Activated naive CD8-positive, alpha-beta T cell treated with anti-CD3 and anti-CD28 coated beads for 36 hours (primary cell): ENCODE measurements around the gene BRAF. TPM values are rescaled to one million over a fixed set of nuclear protein-coding genes. Genes with fewer than 3 reads are reported as not detected.
"Not testable (repeated sequence)": the region's sequence is repeated elsewhere in the genome, so short reads cannot be mapped to it uniquely, and the experiment has no call there.

ENCODE experiments used
- DNase-seq: peaks from one replicate; pipeline ENCODE4 v3.0.0; 2021
- H3K27ac Mint-ChIP-seq: one replicate; pipeline ENCODE4 v1.8.0; 2022; ENCODE audit warnings: mild to moderate bottlenecking, moderate library complexity, mixed read lengths
- H3K27me3 Mint-ChIP-seq: one replicate; pipeline ENCODE4 v1.8.0; 2022; ENCODE audit warnings: mild to moderate bottlenecking, mixed read lengths
- H3K36me3 Mint-ChIP-seq: one replicate; pipeline ENCODE4 v1.8.0; 2021; ENCODE audit warnings: mild to moderate bottlenecking, mixed read lengths
- H3K4me1 Mint-ChIP-seq: one replicate; pipeline ENCODE4 v1.8.0; 2021; ENCODE audit warnings: mixed read lengths
- H3K4me3 Mint-ChIP-seq: one replicate; pipeline ENCODE4 v1.8.0; 2022; ENCODE audit warnings: mild to moderate bottlenecking, moderate library complexity, mixed read lengths
- H3K9me3 Mint-ChIP-seq: one replicate; pipeline ENCODE4 v1.8.0; 2022; ENCODE audit warnings: mixed read lengths
- total RNA-seq, 2 experiments: library from RNA; stranded (reverse); gene quantifications; one replicate each; pipeline ENCODE4 v1.2.3, GENCODE V29; 2021

Gene BRAF
- total RNA-seq, 2 experiments from 2014 or later: 26.6 to 27.0 TPM

DNA sequence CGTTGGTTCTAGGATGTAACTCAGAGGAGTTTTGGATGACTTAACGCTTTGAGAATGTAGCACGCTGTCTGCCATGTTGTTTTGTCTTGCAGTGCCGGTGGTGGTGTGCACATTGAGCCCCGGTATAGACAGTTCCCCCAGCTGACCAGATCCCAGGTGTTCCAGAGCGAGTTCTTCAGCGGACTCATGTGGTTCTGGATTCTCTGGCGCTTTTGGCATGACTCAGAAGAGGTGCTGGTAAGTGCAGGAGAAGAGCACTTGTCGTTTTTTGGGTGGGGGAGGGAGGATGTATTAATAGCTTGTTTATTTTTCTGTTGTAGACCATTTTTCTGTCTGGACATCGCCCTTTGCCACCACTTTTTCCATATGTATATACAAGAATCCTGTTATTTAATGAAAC, 222.0 kb downstream of the BRAF start:
- Mint-ChIP-seq H3K4me3 (no peak overlapping the region), H3K27me3 (no peaks in the 10 kb centered on the region), H3K9me3 (no peaks in the 10 kb centered on the region), H3K4me1 (peaks cover 15% of the 10 kb centered on the region), H3K36me3 (peaks cover 28% of the 10 kb centered on the region), H3K27ac (peak overlapping the region; percentile 48)
- DNase-seq: no peak

DNA sequence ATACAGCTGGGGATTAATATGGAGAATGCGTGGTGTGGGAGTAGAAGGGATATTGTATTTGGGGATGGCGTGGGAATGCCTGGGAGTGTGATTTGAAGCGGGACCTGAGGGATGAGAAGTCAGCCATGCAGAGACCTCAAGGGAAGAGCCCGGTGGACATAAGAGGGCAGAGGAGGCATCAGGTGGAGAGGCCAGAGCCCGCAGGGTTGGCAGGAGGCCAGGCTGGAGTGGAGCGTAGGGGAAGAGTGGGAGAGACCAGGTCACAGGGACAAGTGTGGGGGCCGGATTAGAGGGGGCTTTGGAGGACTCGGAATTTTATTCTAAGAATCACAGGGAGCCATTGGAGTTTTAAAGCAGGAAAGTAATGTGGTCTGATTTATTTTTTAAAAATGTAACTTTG, 226.3 kb downstream of the BRAF start:
- Mint-ChIP-seq H3K27me3 (no peaks in the 10 kb centered on the region), H3K4me3 (peak overlapping the region; percentile 89), H3K4me1 (peaks cover 25% of the 10 kb centered on the region), H3K27ac (peak overlapping the region; percentile 7), H3K36me3 (peaks cover 26% of the 10 kb centered on the region), H3K9me3 (no peaks in the 10 kb centered on the region)
- no peak for DNase-seq

DNA sequence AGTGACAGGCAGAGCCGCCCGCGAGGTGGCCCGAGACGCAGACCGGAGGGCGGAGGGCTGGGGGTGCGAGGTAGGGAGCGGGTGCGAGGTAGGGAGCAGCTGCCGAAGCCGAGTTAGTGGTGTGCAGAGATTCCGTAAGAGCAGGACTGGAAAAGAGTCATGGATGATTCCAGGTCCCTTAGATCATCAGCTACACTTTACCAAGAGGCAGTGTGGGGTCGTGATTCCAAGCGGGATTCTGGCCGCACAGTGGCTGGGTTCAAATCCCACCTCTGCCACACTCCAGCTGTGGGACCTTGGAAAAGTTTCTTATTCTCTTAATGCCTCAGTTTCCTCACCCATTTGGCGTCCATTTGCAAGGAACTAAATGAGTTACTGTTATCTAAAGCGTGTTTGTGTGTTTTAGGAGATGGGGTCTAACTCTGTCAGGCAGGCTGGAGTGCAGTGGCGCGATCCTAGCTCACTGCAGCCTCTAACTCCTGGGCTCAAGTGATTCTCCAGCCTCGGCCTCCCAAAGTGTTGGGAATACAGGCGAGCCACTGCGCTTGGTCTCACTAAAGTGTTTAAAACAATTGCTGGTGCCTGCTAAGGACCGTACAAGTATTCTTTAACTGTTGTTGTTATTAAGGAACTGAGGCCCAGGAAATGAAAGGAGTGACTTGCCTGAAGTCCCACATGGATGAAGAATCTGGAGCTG, 227.1 kb downstream of the BRAF start:
- Mint-ChIP-seq H3K27ac (peak overlapping the region; percentile 92), H3K27me3 (no peaks in the 10 kb centered on the region), H3K4me3 (peak overlapping the region; percentile 89), H3K4me1 (peaks cover 27% of the 10 kb centered on the region), H3K36me3 (peaks cover 25% of the 10 kb centered on the region), H3K9me3 (no peaks in the 10 kb centered on the region)
- no peak for DNase-seq

DNA sequence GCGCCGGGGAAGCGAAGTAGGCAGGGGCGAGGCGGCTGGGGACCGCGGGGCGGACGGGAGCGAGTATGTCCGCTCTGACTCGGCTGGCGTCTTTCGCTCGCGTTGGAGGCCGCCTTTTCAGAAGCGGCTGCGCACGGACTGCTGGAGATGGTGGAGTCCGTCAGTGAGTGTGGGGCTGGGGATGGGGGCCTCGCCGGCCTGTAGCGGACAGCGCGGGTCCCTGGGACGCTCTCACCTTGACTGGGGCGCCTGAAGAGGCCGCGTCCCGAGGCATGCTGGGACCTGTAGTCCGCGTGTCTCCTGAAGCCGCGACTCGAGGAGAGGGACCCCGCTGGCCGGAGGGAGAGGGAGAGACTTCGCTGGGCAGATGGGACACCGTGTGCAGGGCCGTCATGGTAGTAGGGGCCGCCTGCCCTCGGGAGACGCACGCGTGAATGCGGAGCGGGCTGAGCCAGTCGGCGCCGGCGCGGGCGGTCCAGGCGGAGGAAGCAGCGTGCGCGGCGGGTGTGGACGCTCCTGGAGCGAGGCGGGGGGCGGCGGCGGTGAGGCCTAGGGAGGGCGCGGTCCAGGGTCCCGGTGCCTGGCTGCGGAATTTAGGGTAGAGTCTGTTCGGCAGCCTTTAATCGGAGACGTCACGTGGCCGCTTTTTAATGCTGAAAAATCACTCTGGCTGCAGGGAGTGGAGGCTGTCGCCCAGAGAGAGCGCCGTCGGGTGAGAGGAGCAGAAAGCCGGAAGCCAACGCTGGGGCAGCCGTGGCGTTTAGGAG, 227.9 kb downstream of the BRAF start, which contains the start of gene NDUFB2:
NDUFB2 (plus strand) TSS at position 29 of the 767 bp plus-strand sequence; CDS start at position 66, 37 bp downstream.
- Mint-ChIP-seq H3K27ac (peak within 1 kb of the TSS; percentile 92), H3K4me3 (peak within 1 kb of the TSS; percentile 89), H3K36me3 (peaks cover 30% of the 10 kb centered on the region), H3K4me1 (peaks cover 30% of the 10 kb centered on the region), H3K27me3 (no peaks in the 10 kb centered on the region), H3K9me3 (no peaks in the 10 kb centered on the region)
- DNase-seq: peak; percentile 92

DNA sequence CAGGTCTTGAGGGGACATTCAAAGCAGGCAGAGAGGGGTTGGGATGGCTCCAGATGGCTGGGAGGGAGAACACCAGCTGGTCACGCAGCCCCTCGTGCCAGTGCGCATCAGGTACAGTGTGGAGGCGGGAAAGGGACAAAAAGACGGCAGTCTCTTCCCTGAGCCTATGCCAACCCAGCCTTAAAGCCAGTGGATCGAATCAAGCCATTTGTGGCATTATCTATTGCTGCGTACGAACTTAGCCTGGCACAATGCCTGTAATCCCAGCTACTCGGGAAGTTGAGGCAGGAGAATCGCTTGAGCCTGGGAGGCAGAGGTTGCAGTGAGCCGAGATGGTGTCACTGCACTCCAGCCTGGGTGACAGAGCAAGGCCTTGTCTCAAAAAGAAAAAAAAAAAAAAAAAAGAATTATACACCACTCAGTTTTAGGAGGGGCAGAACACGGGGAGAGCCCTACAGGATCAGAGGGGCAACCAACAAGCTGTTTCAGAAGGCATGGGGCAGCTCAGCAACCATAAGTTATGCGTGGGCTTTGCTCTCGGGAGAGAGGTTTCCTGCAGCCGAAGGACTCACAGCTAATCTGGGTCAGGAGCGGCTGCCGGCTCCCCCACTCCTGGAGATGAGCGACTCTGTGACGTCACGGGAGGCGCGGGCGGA, 228.6 kb downstream of the BRAF start:
- no peak for DNase-seq
- peak overlapping the region; percentile 89 for H3K4me3 Mint-ChIP-seq
- no peaks in the 10 kb centered on the region for H3K9me3 Mint-ChIP-seq
- H3K36me3 Mint-ChIP-seq: peaks cover 30% of the 10 kb centered on the region
- no peaks in the 10 kb centered on the region for H3K27me3 Mint-ChIP-seq
- peaks cover 30% of the 10 kb centered on the region for H3K4me1 Mint-ChIP-seq
- peak overlapping the region; percentile 92 for H3K27ac Mint-ChIP-seq

DNA sequence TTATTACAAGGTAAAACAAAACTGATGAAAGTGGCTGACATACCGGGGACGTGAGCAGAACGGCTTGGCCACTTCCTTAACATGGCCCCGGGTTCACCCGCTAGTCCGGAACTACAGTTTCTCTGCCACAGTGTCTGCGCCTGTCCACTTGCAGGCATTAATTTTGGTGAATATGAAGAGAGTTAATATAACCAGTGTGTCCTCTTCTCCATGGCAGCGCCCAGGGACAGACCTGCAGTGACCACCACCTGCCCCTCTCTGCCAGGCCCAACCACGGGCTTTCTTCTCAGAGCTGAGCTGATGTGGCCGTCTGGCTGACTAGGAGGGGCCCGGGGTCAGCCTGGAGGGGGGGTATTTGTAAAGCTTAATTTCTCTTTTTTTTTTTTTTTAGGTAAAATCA, 229.3 kb downstream of the BRAF start:
- Mint-ChIP-seq H3K4me1 (peaks cover 30% of the 10 kb centered on the region), H3K4me3 (no peak overlapping the region), H3K36me3 (peaks cover 30% of the 10 kb centered on the region), H3K27ac (no peak overlapping the region), H3K9me3 (no peaks in the 10 kb centered on the region), H3K27me3 (no peaks in the 10 kb centered on the region)
- no peak for DNase-seq

DNA sequence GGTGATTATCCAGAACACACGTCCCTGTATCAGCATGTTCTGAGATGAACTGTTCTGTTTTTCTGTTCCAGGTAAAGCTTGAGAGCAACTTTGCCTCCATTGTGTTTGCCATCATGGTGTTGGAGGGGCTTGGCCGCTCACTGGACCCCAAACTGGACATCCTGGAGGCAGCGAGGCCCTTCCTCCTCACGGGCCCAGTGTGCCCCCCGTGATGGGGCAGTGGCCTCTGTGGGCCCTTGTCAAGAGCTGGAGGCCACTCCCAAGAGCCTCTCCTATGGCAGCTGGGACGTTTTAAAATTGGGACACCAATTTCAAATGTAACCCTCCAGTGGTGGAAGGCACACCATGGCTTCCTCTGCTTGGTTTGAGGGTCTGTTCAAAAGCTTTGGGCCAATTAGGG, 230.1 kb downstream of the BRAF start:
- Mint-ChIP-seq H3K27ac (no peak overlapping the region), H3K4me1 (peaks cover 28% of the 10 kb centered on the region), H3K27me3 (no peaks in the 10 kb centered on the region), H3K36me3 (peaks cover 25% of the 10 kb centered on the region), H3K4me3 (no peak overlapping the region), H3K9me3 (no peaks in the 10 kb centered on the region)
- no peak for DNase-seq

DNA sequence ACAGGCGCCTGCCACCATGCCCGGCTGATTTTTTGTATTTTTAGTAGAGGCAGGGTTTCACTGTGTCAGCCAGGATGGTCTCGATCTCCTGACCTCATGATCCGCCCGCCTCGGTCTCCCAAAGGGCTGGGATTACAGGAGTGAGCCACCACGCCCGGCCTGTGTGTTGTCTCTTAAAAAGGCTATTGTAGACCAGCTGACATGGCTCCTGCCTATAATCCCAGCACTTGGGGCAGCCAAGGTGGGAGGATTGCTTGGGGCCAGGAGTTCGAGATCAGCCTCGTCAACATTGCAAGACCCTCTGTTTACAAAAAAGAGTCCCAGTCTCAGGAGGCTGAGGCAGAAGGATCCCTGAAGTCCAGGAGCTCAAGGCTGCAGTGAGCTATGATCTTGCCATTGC, 230.9 kb downstream of the BRAF start:
- not testable (repeated sequence) for H3K9me3 Mint-ChIP-seq, H3K27ac Mint-ChIP-seq, H3K4me3 Mint-ChIP-seq

DNA sequence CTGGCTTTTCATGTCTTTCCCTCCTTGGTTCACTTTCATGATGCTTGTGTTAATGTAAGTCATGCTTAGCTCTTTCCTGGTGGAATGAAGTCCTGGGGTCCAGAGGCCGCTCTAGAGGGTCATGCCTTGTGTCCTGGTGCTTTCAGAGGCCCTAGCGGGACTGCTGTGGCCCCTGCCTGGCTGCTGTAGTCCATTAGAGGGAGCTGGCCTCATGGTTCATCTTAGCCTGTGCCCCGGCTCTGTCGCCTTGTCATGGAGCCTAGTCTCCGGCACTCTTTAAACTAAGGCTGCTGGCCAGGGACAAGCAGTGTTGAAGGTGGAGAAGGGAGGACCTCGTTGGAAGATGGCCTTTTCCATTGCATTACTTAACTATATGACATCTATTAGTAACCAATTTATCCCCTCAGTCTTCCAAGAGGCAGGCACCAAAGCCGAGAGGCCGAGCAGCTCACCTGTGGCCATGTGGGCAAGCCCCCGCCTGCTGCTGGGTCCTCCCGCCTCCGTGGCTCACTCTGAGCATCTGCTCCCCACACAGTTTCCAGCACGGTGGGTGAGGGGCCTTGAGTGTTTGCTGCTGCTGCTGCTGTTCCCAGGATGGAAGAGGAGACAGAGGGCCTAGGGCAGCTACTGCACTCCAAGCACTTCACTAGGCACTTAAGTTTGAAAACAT, 233.2 kb downstream of the BRAF start:
- no peak for DNase-seq
- H3K4me3 Mint-ChIP-seq: no peak overlapping the region
- no peak overlapping the region for H3K27ac Mint-ChIP-seq
- peaks cover 11% of the 10 kb centered on the region for H3K36me3 Mint-ChIP-seq
- H3K27me3 Mint-ChIP-seq: no peaks in the 10 kb centered on the region
- no peaks in the 10 kb centered on the region for H3K9me3 Mint-ChIP-seq
- H3K4me1 Mint-ChIP-seq: peaks cover 14% of the 10 kb centered on the region

More for the DNA sequence above, 230.9 kb downstream of the BRAF start:
- Mint-ChIP-seq H3K4me1 (peaks cover 23% of the 10 kb centered on the region), H3K36me3 (peaks cover 22% of the 10 kb centered on the region)
- not testable (repeated sequence) for H3K27me3 Mint-ChIP-seq, DNase-seq

DNA sequence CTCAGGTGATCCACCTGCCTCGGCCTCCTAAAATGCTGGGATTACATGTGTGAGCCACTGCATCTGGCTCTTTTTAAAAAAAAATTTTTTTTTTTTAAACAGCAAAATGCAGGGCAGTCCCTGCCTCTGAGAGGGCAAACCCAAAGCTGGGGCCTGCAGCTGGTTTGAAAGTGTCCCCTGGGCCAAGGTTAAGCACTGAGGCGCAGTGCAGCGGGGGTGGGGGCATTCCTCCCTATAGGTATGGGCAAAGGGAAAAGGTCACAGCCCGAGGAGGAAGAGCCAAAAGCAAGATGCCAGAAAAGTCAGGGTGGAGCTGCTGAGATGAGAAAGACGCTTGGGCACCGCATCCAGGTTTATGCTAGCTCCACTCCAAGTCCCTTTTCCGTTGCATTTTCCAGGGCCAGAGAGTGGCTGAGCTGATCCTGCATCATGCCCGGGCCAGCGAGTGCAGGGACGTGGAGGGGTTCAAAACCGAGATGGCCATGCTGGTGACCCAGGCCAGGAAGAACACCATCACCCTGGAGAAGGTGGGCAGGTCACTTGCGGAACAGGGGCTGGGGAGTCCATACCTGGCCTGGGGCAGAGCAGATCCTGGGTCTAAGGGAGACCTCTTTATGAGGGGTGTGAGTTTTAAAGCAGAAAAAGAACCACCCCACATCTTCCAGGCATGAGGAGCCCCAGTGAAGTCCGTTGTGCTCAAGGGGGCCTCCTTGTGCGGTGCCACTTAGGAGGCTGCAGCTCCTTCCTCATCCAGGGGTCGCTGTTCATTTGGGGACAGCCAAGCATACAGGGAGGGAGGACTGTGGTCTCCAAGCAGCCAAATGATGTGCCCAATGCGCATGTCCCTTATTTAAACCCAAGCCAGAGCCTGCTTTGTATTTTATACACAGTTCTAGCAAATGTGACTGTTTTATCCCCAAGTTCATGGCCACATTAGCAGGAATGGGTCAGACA, 235.3 kb downstream of the BRAF start:
- Mint-ChIP-seq H3K4me3 (no peak overlapping the region), H3K27me3 (no peaks in the 10 kb centered on the region), H3K27ac (no peak overlapping the region), H3K4me1 (peaks cover 5% of the 10 kb centered on the region), H3K9me3 (no peaks in the 10 kb centered on the region), H3K36me3 (peaks cover 13% of the 10 kb centered on the region)
- no peak for DNase-seq

DNA sequence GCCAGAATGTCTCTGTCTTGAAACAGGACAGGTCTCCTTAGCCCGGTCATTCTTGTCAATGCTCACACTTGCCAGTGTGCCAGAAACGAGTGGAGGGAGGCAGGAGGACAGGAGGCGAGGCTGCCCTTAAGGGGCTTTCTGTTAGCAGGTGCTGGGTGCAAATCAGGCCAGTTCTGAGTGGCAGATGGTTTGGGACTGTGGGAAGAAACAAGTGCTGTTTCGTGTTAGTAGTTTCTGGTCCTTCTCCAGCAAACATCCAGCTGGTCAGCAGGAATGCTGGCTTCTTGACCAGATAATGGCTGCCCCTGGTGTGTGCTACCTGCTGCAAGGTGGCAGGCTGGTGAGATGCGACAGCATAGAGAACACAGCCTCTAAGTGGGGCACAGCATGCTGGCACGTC, 236.4 kb downstream of the BRAF start:
- no peak overlapping the region for H3K27ac Mint-ChIP-seq
- H3K4me1 Mint-ChIP-seq: peaks cover 5% of the 10 kb centered on the region
- no peaks in the 10 kb centered on the region for H3K27me3 Mint-ChIP-seq
- no peak overlapping the region for H3K4me3 Mint-ChIP-seq
- no peak for DNase-seq
- peaks cover 14% of the 10 kb centered on the region for H3K36me3 Mint-ChIP-seq
- no peaks in the 10 kb centered on the region for H3K9me3 Mint-ChIP-seq

DNA sequence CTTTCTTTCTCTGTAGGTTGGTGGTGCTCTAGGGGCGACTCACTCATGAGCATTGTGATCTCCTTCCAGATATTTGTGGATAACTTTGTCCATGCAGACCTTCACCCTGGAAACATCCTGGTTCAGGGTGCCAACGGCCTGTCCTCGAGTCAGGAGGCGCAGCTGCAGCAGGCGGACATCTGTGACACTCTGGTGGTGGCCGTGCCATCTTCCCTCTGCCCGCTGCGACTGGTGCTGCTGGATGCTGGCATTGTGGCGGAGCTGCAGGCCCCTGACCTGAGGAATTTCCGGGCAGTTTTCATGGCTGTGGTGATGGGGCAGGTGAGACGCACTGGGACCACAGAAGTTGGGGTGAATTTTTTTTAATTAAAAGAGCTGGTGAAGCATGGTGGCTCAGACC, 237.8 kb downstream of the BRAF start:
- H3K27me3 Mint-ChIP-seq: no peaks in the 10 kb centered on the region
- DNase-seq: no peak
- no peaks in the 10 kb centered on the region for H3K9me3 Mint-ChIP-seq
- no peak overlapping the region for H3K27ac Mint-ChIP-seq
- H3K36me3 Mint-ChIP-seq: peaks cover 5% of the 10 kb centered on the region
- no peak overlapping the region for H3K4me3 Mint-ChIP-seq
- H3K4me1 Mint-ChIP-seq: no peaks in the 10 kb centered on the region

DNA sequence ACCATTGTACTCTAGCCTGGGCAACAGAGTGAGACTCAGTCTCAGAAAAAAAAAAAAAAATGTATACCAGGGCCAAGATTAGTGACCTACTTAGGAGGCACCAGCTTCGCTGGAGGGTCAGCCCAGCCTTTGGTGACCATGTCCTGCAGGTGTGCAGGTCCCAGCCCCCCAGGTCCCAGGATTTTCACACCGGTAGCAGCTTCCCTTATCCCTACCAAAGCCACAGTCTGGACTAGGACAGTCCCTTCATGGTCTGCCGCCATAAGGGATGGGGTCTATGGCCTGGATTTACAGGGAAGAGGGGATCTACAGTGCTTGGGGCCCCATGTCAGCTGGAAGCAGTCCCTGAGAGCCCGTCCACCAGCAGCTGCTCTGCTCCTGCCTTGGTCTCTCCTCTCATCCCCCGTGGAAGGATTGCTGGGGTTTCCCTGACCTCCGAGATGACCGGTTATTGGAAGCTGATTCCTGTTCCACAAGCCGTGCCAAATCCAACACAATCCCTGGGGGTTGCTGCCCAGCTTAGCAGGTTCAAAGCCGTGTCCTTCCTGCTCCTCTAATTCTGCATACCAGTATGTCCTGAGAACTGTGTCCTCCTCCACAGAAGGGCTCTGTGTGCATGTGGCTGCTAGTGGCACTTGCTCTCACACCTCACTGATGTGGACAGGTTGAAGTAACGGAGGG, 239.2 kb downstream of the BRAF start:
- H3K36me3 Mint-ChIP-seq: peaks cover 11% of the 10 kb centered on the region
- DNase-seq: no peak
- H3K4me1 Mint-ChIP-seq: no peaks in the 10 kb centered on the region
- no peaks in the 10 kb centered on the region for H3K27me3 Mint-ChIP-seq
- H3K27ac Mint-ChIP-seq: no peak overlapping the region
- H3K9me3 Mint-ChIP-seq: no peaks in the 10 kb centered on the region
- no peak overlapping the region for H3K4me3 Mint-ChIP-seq
